Endothelial cell of umbilical vein (primary cell): Measurements from ENCODE around the gene SP100. TPM values are rescaled to one million over a fixed set of nuclear protein-coding genes. Genes with fewer than 3 reads are reported as not detected.
A peak's percentile ranks its signal among the peaks of the same experiment; 100 is the strongest.

ENCODE experiments used
- BruUV-seq: library from RNA; stranded (reverse); fragments of 400-500 nt; replicated peaks from 2 replicates; lab custom pipeline; 2021; lab: Mats Ljungman, UMichigan
- CTCF ChIA-PET: fragments of 300-600, 350-600 bp; sonication (Branson Sonifier 250); formaldehyde crosslinking; loops from one replicate; lab custom pipeline; 2021; ENCODE audit warnings: antibody characterized with exemption, inconsistent platforms; lab: Charles Lee
- POLR2A ChIA-PET: fragments of 300-600, 350-600 bp; sonication (Branson Sonifier 250); formaldehyde crosslinking; loops from one replicate; lab custom pipeline; 2021; ENCODE audit warnings: antibody characterized with exemption, inconsistent platforms; lab: Charles Lee
- DNase-seq: peaks from one replicate; pipeline ENCODE4 v3.0.0-alpha.2; 2011; ENCODE audit warnings: low read depth, low spot score
- FAIRE-seq: peaks from 2 replicates; lab custom pipeline; 2011; peaks lifted over from hg19 to GRCh38; lab: Jason Lieb, UNC
- H2AFZ ChIP-seq: 2 replicates; pipeline ENCODE4 v1.6.0; 2012; ENCODE audit warnings: low read depth, low read length, control low read depth, inconsistent platforms
- H3K27ac ChIP-seq: 2 replicates; pipeline ENCODE4 v1.5.1; 2011; ENCODE audit warnings: low read depth, mild to moderate bottlenecking, control low read depth, low read length, moderate library complexity; ENCODE audit not compliant: insufficient read depth
- H3K27me3 ChIP-seq, 2 experiments: 2 replicates each; pipeline versions ENCODE4 v1.6.0 to v1.6.1; 2011; ENCODE audit warnings: low read length in 2 of 2, mixed read lengths in 1 of 2; ENCODE audit not compliant: control insufficient read depth in 2 of 2, insufficient read depth in 2 of 2
- H3K36me3 ChIP-seq, 2 experiments: 2 replicates in 1 of 2; 3 replicates in 1 of 2; pipeline ENCODE4 v1.5.1; 2011; ENCODE audit warnings: low read length in 2 of 2, mild to moderate bottlenecking in 1 of 2, moderate library complexity in 1 of 2; ENCODE audit not compliant: control insufficient read depth in 2 of 2, insufficient read depth in 2 of 2; ENCODE audit errors: extremely low read depth in 1 of 2
- H3K4me1 ChIP-seq: 3 replicates; pipeline ENCODE4 v1.5.1; 2011; ENCODE audit warnings: mild to moderate bottlenecking, low read length; ENCODE audit not compliant: control insufficient read depth, insufficient read depth; ENCODE audit errors: extremely low read depth
- H3K4me2 ChIP-seq: 2 replicates; pipeline ENCODE4 v1.6.1; 2011; ENCODE audit warnings: low read length, control low read depth, mixed read lengths; ENCODE audit not compliant: insufficient read depth
- H3K4me3 ChIP-seq, 3 experiments: fragments of 200-600 bp in 1 of 3; sonication (generic), shearing (Covaris generic) in 1 of 3; replicated peaks in 1 of 3; 2 replicates each; pipeline ENCODE4 v1.5.1; 2011 to 2016; ENCODE audit warnings: control low read depth in 3 of 3, low read length in 3 of 3, mild to moderate bottlenecking in 2 of 3, inconsistent platforms in 1 of 3, low read depth in 1 of 3, moderate library complexity in 1 of 3; ENCODE audit not compliant: insufficient read depth in 1 of 3
- H3K79me2 ChIP-seq: 2 replicates; pipeline ENCODE4 v1.6.0; 2012; ENCODE audit warnings: low read length, inconsistent platforms; ENCODE audit not compliant: control insufficient read depth, insufficient read depth
- H3K9ac ChIP-seq: replicated peaks from 2 replicates; pipeline ENCODE3; 2011; ENCODE audit warnings: low read length, control low read depth; ENCODE audit not compliant: insufficient read depth; ENCODE audit errors: extremely low read depth
- H3K9me1 ChIP-seq: replicated peaks from 3 replicates; pipeline ENCODE4 v1.6.0; 2011; ENCODE audit warnings: mild to moderate bottlenecking, low read length; ENCODE audit not compliant: control insufficient read depth, insufficient read depth; ENCODE audit errors: extremely low read depth
- H3K9me3 ChIP-seq: replicated peaks from 2 replicates; pipeline ENCODE4 v1.5.1; 2012; ENCODE audit warnings: low read length, inconsistent platforms; ENCODE audit not compliant: control insufficient read depth, insufficient read depth
- H4K20me1 ChIP-seq: replicated peaks from 2 replicates; pipeline ENCODE3; 2011; ENCODE audit warnings: mild to moderate bottlenecking, low read length; ENCODE audit not compliant: control insufficient read depth, insufficient read depth; ENCODE audit errors: extremely low read depth
- CTCF ChIP-seq, 2 donors: IDR thresholded peaks; 1 replicate in 1 of 2; 2 replicates in 1 of 2; pipeline ENCODE4 v1.5.1; 2011; ENCODE audit warnings: low read length in 2 of 2, mild to moderate bottlenecking in 2 of 2, moderate library complexity in 2 of 2, control low read depth in 1 of 2, inconsistent platforms in 1 of 2, low read depth in 1 of 2; ENCODE audit not compliant: insufficient read depth in 1 of 2; ENCODE audit errors: extremely low read depth in 1 of 2
- EZH2 ChIP-seq: IDR thresholded peaks from 2 replicates; pipeline ENCODE4 v1.6.1; 2012; ENCODE audit warnings: borderline replicate concordance, low read depth, mild to moderate bottlenecking, moderate library complexity, low read length, inconsistent platforms; ENCODE audit not compliant: severe bottlenecking
- FOS ChIP-seq: IDR thresholded peaks from 2 replicates; pipeline ENCODE4 v1.6.1; 2011; ENCODE audit warnings: mild to moderate bottlenecking, low read length, moderate library complexity, borderline replicate concordance; ENCODE audit not compliant: insufficient read depth
- GATA2 ChIP-seq: IDR thresholded peaks from 2 replicates; pipeline ENCODE4 v1.7.0; 2011; ENCODE audit warnings: low read depth, mild to moderate bottlenecking, moderate library complexity, mixed read lengths, low read length; ENCODE audit not compliant: insufficient read length, insufficient read depth
- JUN ChIP-seq: IDR thresholded peaks from 2 replicates; pipeline ENCODE4 v1.6.1; 2011; ENCODE audit warnings: borderline replicate concordance, low read depth; ENCODE audit not compliant: insufficient read length, insufficient read depth
- MAX ChIP-seq: IDR thresholded peaks from 2 replicates; pipeline ENCODE4 v1.6.1; 2011; ENCODE audit not compliant: insufficient read depth, insufficient read length
- MYC ChIP-seq: IDR thresholded peaks from one replicate; pipeline ENCODE4 v1.6.1; 2011; ENCODE audit warnings: mild to moderate bottlenecking, low read depth, low read length
- POLR2A ChIP-seq: IDR thresholded peaks from 2 replicates; pipeline ENCODE4 v1.6.1; 2012; ENCODE audit warnings: low read depth, mild to moderate bottlenecking, control low read depth, low read length
- POLR2AphosphoS5 ChIP-seq: IDR thresholded peaks from 2 replicates; pipeline ENCODE4 v1.6.1; 2012; ENCODE audit warnings: low read depth, mild to moderate bottlenecking, control low read depth, low read length, moderate library complexity; ENCODE audit not compliant: insufficient read depth
- dilution Hi-C: fragments of 300-500 bp; cut with MboI; formaldehyde crosslinking; loops from one replicate; pipeline ENCODE4 v1.15.0; 2019; ENCODE audit warnings: low sequenced_read_pairs; ENCODE audit not compliant: extremely low pct_ligation_motif_present
- intact Hi-C: fragments of 100-400 bp; cut with micrococcal nuclease; formaldehyde crosslinking; loops from one replicate; pipeline ENCODE4 v1.10.0; 2022
- polyA plus RNA-seq, 4 experiments: library from polyadenylated mRNA; depleted of rRNA in 3 of 4; stranded (reverse) in 3 of 4; unstranded in 1 of 4; fragments of >200 nt; gene quantifications; 2 replicates each; pipeline versions ENCODE4 v1.2.1 to v1.2.3, GENCODE V29; 2011 to 2012; ENCODE audit warnings: missing spikeins in 1 of 4
- total RNA-seq: library from RNA; stranded (reverse); gene quantifications from 2 replicates; pipeline ENCODE4 v1.2.3, GENCODE V29; 2021

The SP100 gene
- total and polyA plus RNA-seq, 2 donors (not counting 3 experiments of a cell fraction or from before 2014, with no cell fraction given), result 33.7 to 108 TPM

- TF ChIP-seq POLR2A (no peak), FOS (no peak), POLR2AphosphoS5 (no peak), MAX (no peak), MYC (no peak)
- Histone ChIP-seq H3K27ac (no peak overlapping the region), H3K9me1 (no peaks in the 10 kb centered on the region), H3K9ac (no peak overlapping the region), H3K79me2 (no peaks in the 10 kb centered on the region), H2AFZ (no peak overlapping the region), H3K4me2 (no peak overlapping the region), H3K4me1 (no peaks in the 10 kb centered on the region), H3K36me3 (peaks cover 8 to 17% of the 10 kb centered on the region in 2 experiments), H3K9me3 (no peaks in the 10 kb centered on the region), H4K20me1 (no peaks in the 10 kb centered on the region), H3K27me3 (no peaks in the 10 kb centered on the region), H3K4me3 (no peak overlapping the region)
- no peak for FAIRE-seq
- ChIA-PET POLR2A (no interaction called here), CTCF (interaction anchor here (0.6 kb wide), 1 partner anchor 70 kb away, joined by 3 read pairs; no protein-coding TSS in a partner anchor)
- BruUV-seq, result no TSS peak
- peak; percentile 4 for DNase-seq
- dilution Hi-C loops (no loop called here), intact Hi-C loops (no loop called here)
Measured at GRCh38 chr2:230472621-230473018, 56.6 kb downstream of the SP100 start.

- H3K9me1 ChIP-seq, result no peaks in the 10 kb centered on the region
- H2AFZ ChIP-seq, result no peak overlapping the region
- H3K4me1 ChIP-seq, result no peaks in the 10 kb centered on the region
- H3K9me3 ChIP-seq, result no peaks in the 10 kb centered on the region
- DNase-seq, result peak; percentile 2
- H3K27ac ChIP-seq, result no peak overlapping the region
- H3K9ac ChIP-seq, result no peak overlapping the region
- dilution Hi-C loops (no loop called here), intact Hi-C loops (no loop called here)
- no peaks in the 10 kb centered on the region for H3K79me2 ChIP-seq
- no peak for FAIRE-seq
- BruUV-seq, result no TSS peak
- H3K36me3 ChIP-seq, result peaks cover 7 to 11% of the 10 kb centered on the region in 2 experiments
- no peaks in the 10 kb centered on the region for H4K20me1 ChIP-seq
- no peak overlapping the region for H3K4me2 ChIP-seq
- TF ChIP-seq POLR2A (no peak), MYC (no peak), JUN (no peak), POLR2AphosphoS5 (no peak), FOS (no peak), GATA2 (no peak), CTCF (IDR thresholded peaks at IDR 0.05; ENCODE audit: extremely low read depth in 1 of 2, insufficient read depth in 1 of 2, low read depth in 1 of 2, low read length in 2 of 2) (no peak), EZH2 (no peak), MAX (no peak)
- ChIA-PET POLR2A (no interaction called here), CTCF (no interaction called here)
- no peak overlapping the region for H3K4me3 ChIP-seq
- no peaks in the 10 kb centered on the region for H3K27me3 ChIP-seq
Measured at GRCh38 chr2:230473378-230473777, 57.4 kb downstream of the SP100 start.
